Measurements from ENCODE around the gene RIOK1. TPM values are rescaled to one million over a fixed set of nuclear protein-coding genes. Genes with fewer than 3 reads are reported as not detected.
"Not testable (repeated sequence)": the region's sequence is repeated elsewhere in the genome, so short reads cannot be mapped to it uniquely, and the experiment has no call there.

Gene RIOK1
- polyA plus RNA-seq (ENCODE audit: insufficient read length in 4 of 4) = 10 to 100 TPM; 29.5 to 35.5 (median 31.8) TPM

- peak; percentile 88 to 93 (median 90) for DNase-seq (ENCODE audit: low read depth in 4 of 4, low spot score in 3 of 4)
Observed at GRCh38 chr6:7389451-7390225, at the start of gene RIOK1, which contains the start of gene CAGE1. Gene RIOK1, plus strand, starts transcription at chr6:7389808. Its CDS starts 195 bp downstream, at chr6:7390003. Gene CAGE1, minus strand, starts transcription at chr6:7389742. Its CDS starts 2,569 bp downstream, at chr6:7387173.

GRCh38 chr6:7341271-7341670, 48.3 kb upstream of the RIOK1 start:
- DNase-seq (ENCODE audit: low read depth in 4 of 4, low spot score in 3 of 4) = no peak

- no peak for DNase-seq (ENCODE audit: low read depth in 4 of 4, low spot score in 3 of 4)
Observed at GRCh38 chr6:7341989-7342742, 47.4 kb upstream of the RIOK1 start.

- DNase-seq (ENCODE audit: low read depth in 4 of 4, low spot score in 3 of 4) = no peak
Observed at GRCh38 chr6:7343546-7344475, 45.8 kb upstream of the RIOK1 start.

- DNase-seq (ENCODE audit: low read depth in 4 of 4, low spot score in 3 of 4) = not testable (repeated sequence)
Observed at GRCh38 chr6:7344773-7345450, 44.7 kb upstream of the RIOK1 start.

GRCh38 chr6:7347551-7347997, 42.0 kb upstream of the RIOK1 start:
- not testable (repeated sequence) for DNase-seq (ENCODE audit: low read depth in 4 of 4, low spot score in 3 of 4)

- not testable (repeated sequence) for DNase-seq (ENCODE audit: low read depth in 4 of 4, low spot score in 3 of 4)
Observed at GRCh38 chr6:7350591-7350990, 39.0 kb upstream of the RIOK1 start.

GRCh38 chr6:7351916-7352315, 37.7 kb upstream of the RIOK1 start:
- not testable (repeated sequence) for DNase-seq (ENCODE audit: low read depth in 4 of 4, low spot score in 3 of 4)

- no peak for DNase-seq (ENCODE audit: low read depth in 4 of 4, low spot score in 3 of 4)
Observed at GRCh38 chr6:7367408-7367807, 22.2 kb upstream of the RIOK1 start.

GRCh38 chr6:7373739-7374138, 15.9 kb upstream of the RIOK1 start:
- no peak for DNase-seq (ENCODE audit: low read depth in 4 of 4, low spot score in 3 of 4)

- no peak for DNase-seq (ENCODE audit: low read depth in 4 of 4, low spot score in 3 of 4)
Observed at GRCh38 chr6:7377961-7378360, 11.6 kb upstream of the RIOK1 start.

GRCh38 chr6:7378740-7379139, 10.9 kb upstream of the RIOK1 start:
- no peak for DNase-seq (ENCODE audit: low read depth in 4 of 4, low spot score in 3 of 4)

GRCh38 chr6:7381092-7381491, 8.5 kb upstream of the RIOK1 start:
- DNase-seq (ENCODE audit: low read depth in 4 of 4, low spot score in 3 of 4) = no peak

- DNase-seq (ENCODE audit: low read depth in 4 of 4, low spot score in 3 of 4) = no peak
Observed at GRCh38 chr6:7389162-7389450, 502 bp upstream of the RIOK1 start.

- DNase-seq (ENCODE audit: low read depth in 4 of 4, low spot score in 3 of 4) = no peak
Observed at GRCh38 chr6:7390226-7390878, 744 bp downstream of the RIOK1 start.

GRCh38 chr6:7391151-7391550, 1.5 kb downstream of the RIOK1 start:
- DNase-seq (ENCODE audit: low read depth in 4 of 4, low spot score in 3 of 4) = no peak

- DNase-seq (ENCODE audit: low read depth in 4 of 4, low spot score in 3 of 4) = no peak
Observed at GRCh38 chr6:7392402-7392801, 2.8 kb downstream of the RIOK1 start.

GRCh38 chr6:7401075-7401474, 11.5 kb downstream of the RIOK1 start:
- DNase-seq (ENCODE audit: low read depth in 4 of 4, low spot score in 3 of 4) = no peak

- DNase-seq (ENCODE audit: low read depth in 4 of 4, low spot score in 3 of 4) = no peak
Observed at GRCh38 chr6:7402716-7403115, 13.1 kb downstream of the RIOK1 start.

- DNase-seq (ENCODE audit: low read depth in 4 of 4, low spot score in 3 of 4) = no peak
Observed at GRCh38 chr6:7404546-7404945, 14.9 kb downstream of the RIOK1 start.

Measured in right renal pelvis (tissue), 4 donors.